DOHH2 (cell line): ENCODE data around the gene ROR2.

Experiments
- EZH2phosphoT487 ChIP-seq: fragments of 200-600 bp; sonication (generic); IDR thresholded peaks from 2 replicates; pipeline ENCODE4 v1.6.1; 2017; ENCODE audit warnings: borderline replicate concordance, mild to moderate bottlenecking, antibody characterized with exemption, low read length, moderate library complexity, mixed read lengths
- TF ChIP-seq, protein P1 (sequence below): fragments of 200-600 bp; sonication (generic); IDR thresholded peaks from one replicate; pipeline ENCODE4 v1.5.1; 2014; ENCODE audit warnings: antibody characterized with exemption, mild to moderate bottlenecking, low read depth, low read length; ENCODE audit not compliant: poor library complexity, severe bottlenecking

DNA sequence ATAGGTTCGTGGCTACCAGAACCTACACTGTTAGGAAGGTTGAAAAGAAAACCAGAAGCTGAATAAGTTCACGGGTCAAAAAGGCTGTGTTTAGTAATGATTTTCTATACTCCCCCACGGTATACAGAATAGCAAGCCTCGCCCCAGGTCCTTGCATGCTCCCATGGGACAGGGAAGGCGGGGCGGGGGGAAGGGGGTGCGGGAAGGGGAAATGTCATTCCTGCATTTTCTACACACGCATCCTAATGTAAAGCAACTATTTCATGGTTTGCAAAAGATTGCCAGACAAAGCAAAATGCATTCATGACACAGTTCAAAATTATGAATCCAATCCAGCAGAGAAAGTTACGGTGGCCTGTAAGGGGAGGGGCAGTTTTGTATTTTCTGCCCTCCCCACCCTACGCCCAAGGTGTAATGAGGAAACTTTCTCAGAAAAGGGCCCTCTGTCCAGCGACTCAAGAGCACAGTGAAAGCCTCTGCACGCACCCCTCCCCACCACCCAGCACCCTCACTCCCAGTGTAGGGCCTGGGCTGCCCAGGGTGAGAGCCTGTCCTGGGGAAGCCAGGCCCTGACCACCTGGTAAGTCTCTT is 105.2 kb downstream of the ROR2 start:
- TF ChIP-seq, protein P1, sequence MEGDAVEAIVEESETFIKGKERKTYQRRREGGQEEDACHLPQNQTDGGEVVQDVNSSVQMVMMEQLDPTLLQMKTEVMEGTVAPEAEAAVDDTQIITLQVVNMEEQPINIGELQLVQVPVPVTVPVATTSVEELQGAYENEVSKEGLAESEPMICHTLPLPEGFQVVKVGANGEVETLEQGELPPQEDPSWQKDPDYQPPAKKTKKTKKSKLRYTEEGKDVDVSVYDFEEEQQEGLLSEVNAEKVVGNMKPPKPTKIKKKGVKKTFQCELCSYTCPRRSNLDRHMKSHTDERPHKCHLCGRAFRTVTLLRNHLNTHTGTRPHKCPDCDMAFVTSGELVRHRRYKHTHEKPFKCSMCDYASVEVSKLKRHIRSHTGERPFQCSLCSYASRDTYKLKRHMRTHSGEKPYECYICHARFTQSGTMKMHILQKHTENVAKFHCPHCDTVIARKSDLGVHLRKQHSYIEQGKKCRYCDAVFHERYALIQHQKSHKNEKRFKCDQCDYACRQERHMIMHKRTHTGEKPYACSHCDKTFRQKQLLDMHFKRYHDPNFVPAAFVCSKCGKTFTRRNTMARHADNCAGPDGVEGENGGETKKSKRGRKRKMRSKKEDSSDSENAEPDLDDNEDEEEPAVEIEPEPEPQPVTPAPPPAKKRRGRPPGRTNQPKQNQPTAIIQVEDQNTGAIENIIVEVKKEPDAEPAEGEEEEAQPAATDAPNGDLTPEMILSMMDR: no peak
- TF ChIP-seq EZH2phosphoT487: no peak
